M059J (cell line): ENCODE results near the gene APOB. TPM values are rescaled to one million over a fixed set of nuclear protein-coding genes. Genes with fewer than 3 reads are reported as not detected.
"Not testable (repeated sequence)": the region's sequence is repeated elsewhere in the genome, so short reads cannot be mapped to it uniquely, and the experiment has no call there.

ENCODE experiments used
- DNase-seq: peaks from one replicate; pipeline ENCODE4 v3.0.0-alpha.2; 2012; ENCODE audit warnings: low read depth
- total RNA-seq: library from RNA; depleted of rRNA; stranded (reverse); fragments of >200 nt; shearing (Covaris generic); gene quantifications from 2 replicates; pipeline ENCODE4 v1.2.3, GENCODE V29; 2014

The APOB gene
- total RNA-seq, 1 experiment from 2014 or later, result not detected

GRCh38 chr2:21034156-21034971, 9.5 kb downstream of the APOB start:
- no peak for DNase-seq

- DNase-seq, result no peak
These were observed 10.4 kb downstream of the APOB start for GRCh38 chr2:21033237-21034155.

GRCh38 chr2:21032338-21033236, 11.3 kb downstream of the APOB start:
- no peak for DNase-seq

DNA sequence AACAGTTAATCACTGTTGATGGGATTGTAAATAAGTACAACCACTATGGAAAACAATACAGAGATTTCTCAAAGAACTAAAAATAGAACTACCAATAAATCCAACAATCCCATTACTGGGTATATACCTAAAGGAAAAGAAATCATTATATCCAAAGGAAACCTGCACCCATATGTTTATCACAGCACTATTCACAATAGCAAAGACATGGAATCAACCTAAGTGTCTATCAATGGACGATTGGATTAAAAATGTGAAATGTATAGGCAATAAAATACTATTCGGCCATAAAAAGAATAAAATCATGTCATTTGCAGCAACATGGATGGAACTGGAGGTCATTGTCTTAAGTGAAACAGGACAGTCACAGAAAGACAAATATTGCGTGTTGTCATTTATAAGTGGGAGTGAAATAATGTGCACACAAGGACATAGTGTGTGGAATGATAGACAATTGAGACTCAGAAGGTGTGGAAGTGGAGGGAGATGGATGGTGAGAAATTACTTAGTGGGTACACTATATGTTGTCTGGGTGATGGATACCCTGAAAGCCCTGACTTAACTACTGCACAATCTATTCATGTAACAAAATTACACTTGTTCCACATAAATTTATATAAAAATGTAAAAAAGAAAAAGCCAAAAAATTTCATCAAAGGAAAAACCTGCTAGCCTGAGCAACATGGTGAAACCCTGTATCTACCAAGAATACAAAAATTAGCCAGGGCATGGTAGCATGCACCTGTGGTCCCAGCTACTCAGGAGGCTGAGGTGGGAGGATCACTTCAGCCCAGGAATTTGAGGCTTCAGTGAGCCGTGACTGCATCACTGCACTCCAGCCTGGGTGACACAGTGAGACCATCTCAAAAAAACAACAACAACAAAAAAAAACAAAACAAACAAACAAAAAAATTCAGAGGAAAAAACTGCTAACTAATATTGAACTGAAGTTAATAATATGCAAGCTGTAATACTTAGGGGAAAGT, 12.6 kb downstream of the APOB start:
- DNase-seq, result no peak

- DNase-seq, result no peak
These were observed 14.4 kb downstream of the APOB start for GRCh38 chr2:21029519-21029918.

GRCh38 chr2:21028951-21029350, 14.9 kb downstream of the APOB start:
- not testable (repeated sequence) for DNase-seq

- DNase-seq, result no peak
These were observed 15.6 kb downstream of the APOB start for GRCh38 chr2:21028021-21028947.

DNA sequence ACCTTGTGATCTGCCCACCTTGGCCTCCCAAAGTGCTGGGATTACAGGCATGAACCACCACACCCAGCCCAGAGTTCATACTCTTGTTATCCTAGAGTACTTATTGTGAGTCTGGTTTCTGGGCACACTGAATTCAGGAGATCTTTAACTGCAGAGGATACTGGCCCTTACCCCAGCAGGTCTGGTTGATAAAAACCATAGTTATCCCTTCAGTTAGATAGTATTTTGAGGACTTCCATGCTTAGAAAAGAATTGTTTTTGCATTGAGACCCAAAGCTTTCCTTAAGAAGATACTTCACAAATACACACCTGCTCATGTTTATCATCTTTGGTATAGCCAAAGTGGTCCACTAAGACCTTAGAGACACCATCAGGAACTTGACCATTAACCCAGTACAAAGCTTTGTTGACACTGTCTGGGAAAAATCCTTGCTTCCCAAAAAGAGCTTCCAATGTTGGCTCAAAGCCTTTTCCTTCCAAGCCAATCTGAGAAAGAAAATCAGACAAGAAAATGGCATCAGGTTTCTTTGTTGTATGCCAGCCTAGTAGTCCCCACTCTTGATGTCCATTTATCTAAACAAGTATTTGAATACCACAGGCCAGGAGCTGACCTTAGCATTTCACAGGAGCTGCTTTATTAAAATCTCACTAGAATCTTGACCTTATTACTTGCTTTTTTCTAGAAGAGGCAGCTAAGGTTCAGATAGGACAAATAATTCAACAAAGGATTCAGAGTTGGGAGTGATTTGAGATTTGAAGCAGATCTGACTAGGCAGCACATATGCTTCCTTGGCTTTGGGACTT, 17.2 kb downstream of the APOB start:
- DNase-seq, result no peak

DNA sequence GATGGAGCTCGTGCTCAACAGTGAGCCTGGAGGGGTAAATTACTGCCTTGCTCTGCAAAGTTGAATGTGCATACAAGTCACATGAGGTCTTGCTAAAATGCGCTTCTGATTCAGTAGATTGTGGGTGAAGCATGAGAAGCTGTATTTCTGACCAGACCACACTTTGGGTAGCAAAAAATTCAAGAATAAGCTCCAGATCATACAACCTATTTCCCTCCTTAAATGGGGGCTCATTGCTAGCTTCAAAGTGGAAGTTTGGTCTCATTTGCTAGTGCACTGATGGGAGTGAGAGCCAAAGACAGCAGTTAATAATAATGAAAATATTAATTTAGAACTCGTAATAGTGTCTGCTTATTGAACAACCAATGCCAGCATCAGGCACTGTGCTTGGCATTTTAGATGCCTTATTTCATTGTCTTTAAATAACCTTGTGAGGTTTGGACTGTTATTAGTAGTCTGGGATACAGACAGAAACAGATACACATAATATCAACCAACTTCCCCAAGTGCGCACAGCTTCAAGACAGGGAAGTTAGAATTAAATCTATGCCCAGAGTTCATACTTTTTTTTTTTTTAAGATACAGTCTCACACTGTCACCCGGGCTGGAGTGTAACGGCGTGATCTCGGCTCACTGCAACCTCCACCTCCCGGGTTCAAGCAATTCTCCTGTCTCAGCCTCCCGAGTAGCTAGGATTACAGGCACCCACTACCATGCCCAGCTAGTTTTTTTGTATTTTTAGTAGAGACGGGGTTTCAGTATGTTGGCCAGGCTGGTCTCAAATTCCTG, 18.0 kb downstream of the APOB start:
- no peak for DNase-seq

GRCh38 chr2:21024722-21025389, 19.0 kb downstream of the APOB start:
- no peak for DNase-seq

- DNase-seq, result no peak
These were observed 19.7 kb downstream of the APOB start for GRCh38 chr2:21024198-21024597.

GRCh38 chr2:21023419-21024181, 20.3 kb downstream of the APOB start:
- DNase-seq, result no peak

DNA sequence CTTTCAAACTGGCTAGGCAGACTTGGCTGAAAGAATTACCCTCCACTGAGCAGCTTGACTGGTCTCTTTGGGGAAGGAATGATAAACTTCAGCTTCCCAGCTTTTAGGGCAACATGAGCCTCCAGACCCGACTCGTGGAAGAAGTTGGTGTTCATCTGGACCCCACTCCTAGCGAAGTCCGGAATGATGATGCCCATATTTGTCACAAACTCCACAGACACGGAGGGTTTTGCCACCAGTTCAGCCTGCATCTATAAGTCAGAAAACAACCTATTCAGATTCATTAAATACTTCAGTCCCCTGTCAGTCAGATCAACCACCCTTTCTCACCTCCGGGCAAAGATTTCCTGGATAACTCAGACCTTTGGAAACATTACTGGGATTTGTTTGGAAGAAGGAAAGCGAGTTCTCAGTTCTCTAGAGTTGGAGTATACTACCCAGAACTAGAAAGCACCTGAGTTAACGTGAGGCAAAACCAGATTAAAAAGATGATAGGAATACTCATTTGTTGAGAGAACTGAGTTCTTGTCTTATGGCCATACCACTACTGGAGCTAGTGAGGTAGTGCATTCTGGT, 21.0 kb downstream of the APOB start:
- DNase-seq, result no peak

GRCh38 chr2:21021430-21021829, 22.4 kb downstream of the APOB start:
- DNase-seq, result no peak

- DNase-seq, result no peak
These were observed 23.1 kb downstream of the APOB start for GRCh38 chr2:21020668-21021288.
